NCI-H146 (cell line): ENCODE results near the gene ZPBP2.
"Not testable (repeated sequence)": the region's sequence is repeated elsewhere in the genome, so short reads cannot be mapped to it uniquely, and the experiment has no call there.

Experiments used
- DNase-seq: peaks from one replicate; lab custom pipeline; 2025; lab: John Stamatoyannopoulos, UW

ZPBP2 gene

GRCh38 chr17:39855911-39856649 is 11.9 kb upstream of the ZPBP2 start:
- DNase-seq = not testable (repeated sequence)

GRCh38 chr17:39861235-39861634 is 6.8 kb upstream of the ZPBP2 start:
- DNase-seq = no peak

- no peak for DNase-seq
Measured at GRCh38 chr17:39863244-39863917, 4.6 kb upstream of the ZPBP2 start.

GRCh38 chr17:39863918-39864746 is 3.9 kb upstream of the ZPBP2 start, which contains the start of gene IKZF3:
TSS of gene IKZF3 (minus strand) at chr17:39864312. CDS start at chr17:39864126, 186 bp downstream.
- peak; percentile 31 for DNase-seq

GRCh38 chr17:39866013-39866730 is 1.8 kb upstream of the ZPBP2 start:
- no peak for DNase-seq

GRCh38 chr17:39867084-39867879 is 720 bp upstream of the ZPBP2 start:
- DNase-seq = no peak

- DNase-seq = no peak
Measured at GRCh38 chr17:39868554-39868942, 546 bp downstream of the ZPBP2 start.

- no peak for DNase-seq
Measured at GRCh38 chr17:39870776-39871175, 2.8 kb downstream of the ZPBP2 start.

GRCh38 chr17:39871801-39872200 is 3.8 kb downstream of the ZPBP2 start:
- no peak for DNase-seq

- DNase-seq = no peak
Measured at GRCh38 chr17:39872751-39873150, 4.7 kb downstream of the ZPBP2 start.

GRCh38 chr17:39886102-39886501 is 18.1 kb downstream of the ZPBP2 start:
- DNase-seq = not testable (repeated sequence)

- no peak for DNase-seq
Measured at GRCh38 chr17:39887078-39887477, 19.1 kb downstream of the ZPBP2 start.

- DNase-seq = no peak
Measured at GRCh38 chr17:39889200-39889599, 21.2 kb downstream of the ZPBP2 start.

- no peak for DNase-seq
Measured at GRCh38 chr17:39894681-39895376, 26.8 kb downstream of the ZPBP2 start.

- DNase-seq = no peak
Measured at GRCh38 chr17:39898088-39898487, 30.1 kb downstream of the ZPBP2 start.

GRCh38 chr17:39899215-39899614 is 31.2 kb downstream of the ZPBP2 start:
- no peak for DNase-seq

- DNase-seq = not testable (repeated sequence)
Measured at GRCh38 chr17:39902027-39902426, 34.0 kb downstream of the ZPBP2 start.

GRCh38 chr17:39903158-39903884 is 35.3 kb downstream of the ZPBP2 start:
- DNase-seq = no peak

- no peak for DNase-seq
Measured at GRCh38 chr17:39904990-39905288, 36.9 kb downstream of the ZPBP2 start.

GRCh38 chr17:39908789-39909352 is 40.9 kb downstream of the ZPBP2 start:
- no peak for DNase-seq
